DND-41 (cell line): Measurements from ENCODE around the gene RBM5.

Experiments
- ATAC-seq: fragments of 200-7000 bp; cut with Tn5 transposase; 3 replicates; pipeline ENCODE4 v1.9.1; 2021; ENCODE audit warnings: low read depth; ENCODE audit not compliant: insufficient read depth
- DNase-seq: peaks from one replicate; pipeline ENCODE4 v3.0.0-alpha.2; 2020
- H2AFZ ChIP-seq: 2 replicates; pipeline ENCODE4 v1.6.0; 2012; ENCODE audit warnings: low read depth, low read length
- H3K27ac ChIP-seq: 2 replicates; pipeline ENCODE4 v1.5.1; 2012; ENCODE audit warnings: low read length, inconsistent platforms
- H3K27me3 ChIP-seq: fragments of 200-600 bp; sonication (generic); 2 replicates; pipeline ENCODE4 v1.6.0; 2012; ENCODE audit warnings: low read length, mild to moderate bottlenecking, inconsistent platforms; ENCODE audit not compliant: insufficient read depth, poor library complexity
- H3K36me3 ChIP-seq: 2 replicates; pipeline ENCODE4 v1.5.1; 2012; ENCODE audit warnings: low read length, inconsistent platforms; ENCODE audit not compliant: insufficient read depth
- H3K4me1 ChIP-seq: 2 replicates; pipeline ENCODE4 v1.5.1; 2012; ENCODE audit warnings: mild to moderate bottlenecking, low read length; ENCODE audit not compliant: insufficient read depth
- H3K4me2 ChIP-seq: 2 replicates; pipeline ENCODE4 v1.6.0; 2012; ENCODE audit warnings: mild to moderate bottlenecking, moderate library complexity, low read length, inconsistent platforms; ENCODE audit not compliant: insufficient read depth
- H3K4me3 ChIP-seq, 2 experiments: fragments of 200-600 bp in 1 of 2; shearing (Covaris generic) in 1 of 2; 2 replicates each; pipeline ENCODE4 v1.5.1; 2012 to 2016; ENCODE audit warnings: inconsistent platforms in 2 of 2, low read length in 2 of 2, mild to moderate bottlenecking in 2 of 2, low read depth in 1 of 2, moderate library complexity in 1 of 2
- H3K79me2 ChIP-seq: 2 replicates; pipeline ENCODE4 v1.6.0; 2012; ENCODE audit warnings: low read length, inconsistent platforms; ENCODE audit not compliant: insufficient read depth
- H3K9ac ChIP-seq: 2 replicates; pipeline ENCODE4 v1.6.0; 2012; ENCODE audit warnings: low read depth, mild to moderate bottlenecking, inconsistent platforms, low read length, moderate library complexity
- H3K9me3 ChIP-seq: 2 replicates; pipeline ENCODE4 v1.5.1; 2012; ENCODE audit warnings: low read length, moderate library complexity, mild to moderate bottlenecking, inconsistent platforms; ENCODE audit not compliant: insufficient read depth, severe bottlenecking
- H4K20me1 ChIP-seq: 2 replicates; pipeline ENCODE4 v1.6.0; 2012; ENCODE audit warnings: low read length; ENCODE audit not compliant: insufficient read depth
- CTCF ChIP-seq: IDR thresholded peaks from 2 replicates; pipeline ENCODE4 v1.5.1; 2012; ENCODE audit warnings: borderline replicate concordance, low read length, moderate library complexity, mild to moderate bottlenecking; ENCODE audit not compliant: poor library complexity, severe bottlenecking; ENCODE audit errors: extremely low read depth
- EZH2 ChIP-seq: IDR thresholded peaks from 3 replicates; pipeline ENCODE4 v1.6.1; 2012; ENCODE audit warnings: borderline replicate concordance, low read depth, mild to moderate bottlenecking, moderate library complexity, low read length, inconsistent platforms; ENCODE audit not compliant: severe bottlenecking

Gene RBM5

GRCh38 chr3:50125541-50126286 is 37.0 kb downstream of the RBM5 start:
- H3K79me2 ChIP-seq: no peaks in the 10 kb centered on the region
- H3K27me3 ChIP-seq: no peaks in the 10 kb centered on the region
- no peak overlapping the region for H3K4me2 ChIP-seq
- peaks cover 17% of the 10 kb centered on the region for H4K20me1 ChIP-seq
- TF ChIP-seq CTCF (no peak), EZH2 (no peak)
- no peak overlapping the region for H3K4me3 ChIP-seq
- no peak overlapping the region for H2AFZ ChIP-seq
- DNase-seq (no peak), ATAC-seq (no peak)
- no peaks in the 10 kb centered on the region for H3K9me3 ChIP-seq
- peaks cover 10% of the 10 kb centered on the region for H3K36me3 ChIP-seq
- H3K27ac ChIP-seq: no peak overlapping the region
- H3K4me1 ChIP-seq: no peaks in the 10 kb centered on the region
- H3K9ac ChIP-seq: no peak overlapping the region

GRCh38 chr3:50126287-50127211 is 37.8 kb downstream of the RBM5 start:
- DNase-seq (no peak), ATAC-seq (no peak)
- H3K4me2 ChIP-seq: no peak overlapping the region
- no peaks in the 10 kb centered on the region for H3K4me1 ChIP-seq
- H3K9me3 ChIP-seq: no peaks in the 10 kb centered on the region
- H3K27me3 ChIP-seq: no peaks in the 10 kb centered on the region
- no peak overlapping the region for H2AFZ ChIP-seq
- no peak overlapping the region for H3K27ac ChIP-seq
- H4K20me1 ChIP-seq: peaks cover 9% of the 10 kb centered on the region
- H3K79me2 ChIP-seq: no peaks in the 10 kb centered on the region
- TF ChIP-seq CTCF (no peak), EZH2 (no peak)
- no peak overlapping the region for H3K4me3 ChIP-seq
- peaks cover 6% of the 10 kb centered on the region; the same call in 1 of the 2 replicates for H3K36me3 ChIP-seq
- H3K9ac ChIP-seq: no peak overlapping the region

- Histone ChIP-seq H3K36me3 (0 out of 2 replicates have a peak, but pooled peaks cover under 1% of the 10 kb centered on the region), H4K20me1 (peaks cover 2% of the 10 kb centered on the region), H3K79me2 (no peaks in the 10 kb centered on the region), H3K27me3 (no peaks in the 10 kb centered on the region), H3K4me2 (no peak overlapping the region), H3K9ac (no peak overlapping the region), H3K9me3 (no peaks in the 10 kb centered on the region), H3K27ac (no peak overlapping the region), H3K4me1 (no peaks in the 10 kb centered on the region), H2AFZ (no peak overlapping the region), H3K4me3 (no peak overlapping the region)
- ATAC-seq (no peak), DNase-seq (no peak)
- TF ChIP-seq EZH2: no peak
- no peak for TF ChIP-seq CTCF
These were observed 38.6 kb downstream of the RBM5 start for GRCh38 chr3:50127251-50127691.
